Transverse colon (tissue), 4 donors: ENCODE measurements around the gene HTR1B.

ENCODE experiments used
- CTCF ChIP-seq, 5 experiments: fragments of 200-600 bp in 3 of 5; fragments of 450-650 bp in 2 of 5; sonication (generic) in 3 of 5; IDR thresholded peaks; 1 replicate in 2 of 5; 2 replicates in 3 of 5; pipeline ENCODE4 v1.5.1; 2016 to 2017; ENCODE audit warnings: antibody characterized with exemption in 5 of 5, inconsistent platforms in 3 of 5, mild to moderate bottlenecking in 2 of 5, moderate library complexity in 1 of 5
- POLR2A ChIP-seq: fragments of 450-650 bp; IDR thresholded peaks from one replicate; pipeline ENCODE4 v1.6.1; 2016; ENCODE audit warnings: antibody characterized with exemption, mild to moderate bottlenecking, moderate library complexity
- POLR2AphosphoS5 ChIP-seq, 3 donors: sonication (generic); formaldehyde crosslinking; IDR thresholded peaks; one replicate each; pipeline ENCODE4 v1.6.1; 2016; ENCODE audit warnings: antibody characterized with exemption in 3 of 3

DNA sequence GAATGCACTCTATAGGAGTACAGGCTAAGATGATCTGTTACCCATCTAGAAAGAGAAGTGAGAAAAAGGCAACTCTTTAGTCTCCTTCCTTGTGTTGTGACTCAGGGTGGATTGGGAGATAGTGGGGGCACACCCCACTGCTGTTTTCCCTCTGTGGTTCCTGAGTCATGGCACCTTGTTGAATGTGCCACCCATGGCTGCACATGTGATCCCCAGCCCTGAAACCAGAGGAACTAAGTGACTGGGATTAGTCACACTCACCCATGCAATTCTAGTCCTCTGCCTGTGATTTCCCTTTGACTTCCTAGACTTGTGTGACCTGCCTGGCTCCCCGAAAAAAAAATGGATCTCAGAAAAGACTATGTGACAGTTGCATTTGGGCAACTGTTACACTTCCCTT, 48.6 kb upstream of the HTR1B start:
- TF ChIP-seq POLR2A, result no peak
- TF ChIP-seq CTCF (IDR thresholded peaks at IDR 0.05), result no peak
- TF ChIP-seq POLR2AphosphoS5 (IDR thresholded peaks at IDR 0.05), result no peak
